Raji (cell line): ENCODE data around the gene HOXB5.

ENCODE experiments used
- POLR2A ChIP-seq: IDR thresholded peaks from 2 replicates; pipeline ENCODE4 v1.6.1; 2011; ENCODE audit warnings: low read depth, low read length, control low read depth; ENCODE audit not compliant: insufficient read depth

The HOXB5 gene

DNA sequence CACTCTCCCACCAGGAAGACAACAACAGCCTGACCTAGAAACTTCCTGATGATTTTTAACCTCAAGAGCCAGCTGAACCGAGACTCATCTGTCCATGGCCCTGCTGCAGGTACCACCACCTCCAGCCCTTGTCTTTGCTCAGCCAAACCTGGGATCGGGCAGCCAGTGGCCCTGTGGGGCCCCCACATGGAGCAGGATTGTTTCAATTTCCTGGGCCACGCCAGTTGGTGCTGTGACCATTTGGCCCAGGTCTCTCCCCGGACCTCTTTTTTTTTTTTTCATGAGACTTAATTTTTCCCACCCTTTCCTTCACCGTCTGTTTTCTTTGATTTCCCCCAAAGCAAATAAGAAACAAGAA lies 40.4 kb downstream of the HOXB5 start:
- TF ChIP-seq POLR2A = no peak

DNA sequence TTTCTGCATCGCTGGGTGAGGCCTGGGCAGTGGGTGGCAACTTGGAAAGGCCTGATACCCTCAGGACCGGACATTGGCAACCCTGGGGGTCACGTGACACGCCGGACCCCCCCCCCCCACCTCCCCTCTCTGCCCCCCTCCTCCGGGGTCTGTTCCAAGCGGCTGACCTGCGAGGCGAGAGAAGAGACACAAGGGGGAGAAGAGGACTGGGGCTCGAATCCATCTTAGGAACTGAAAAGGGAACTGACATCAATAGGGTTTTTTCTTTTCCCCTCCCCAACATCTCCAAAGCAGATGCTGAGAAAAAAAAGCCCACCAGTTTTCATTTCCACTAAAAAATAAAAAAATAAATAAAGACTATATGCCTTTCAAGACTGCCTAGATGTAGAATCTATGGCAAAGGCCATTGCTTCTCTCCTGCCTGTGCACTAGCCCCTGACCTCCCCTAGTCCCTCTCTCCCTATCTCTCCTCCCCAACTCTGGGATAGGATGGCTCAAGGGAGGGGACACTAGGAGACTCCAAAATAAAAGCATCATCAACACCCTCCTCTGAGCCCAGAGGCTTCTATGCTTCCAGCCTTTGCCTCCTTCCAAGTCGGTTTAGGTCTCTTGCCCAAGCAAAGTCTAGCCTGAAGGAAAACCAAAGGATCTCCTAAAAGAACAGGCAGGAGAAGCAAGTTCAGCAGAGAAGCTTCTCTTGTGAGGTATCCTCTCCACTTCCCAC lies 41.0 kb downstream of the HOXB5 start:
- no peak for TF ChIP-seq POLR2A

DNA sequence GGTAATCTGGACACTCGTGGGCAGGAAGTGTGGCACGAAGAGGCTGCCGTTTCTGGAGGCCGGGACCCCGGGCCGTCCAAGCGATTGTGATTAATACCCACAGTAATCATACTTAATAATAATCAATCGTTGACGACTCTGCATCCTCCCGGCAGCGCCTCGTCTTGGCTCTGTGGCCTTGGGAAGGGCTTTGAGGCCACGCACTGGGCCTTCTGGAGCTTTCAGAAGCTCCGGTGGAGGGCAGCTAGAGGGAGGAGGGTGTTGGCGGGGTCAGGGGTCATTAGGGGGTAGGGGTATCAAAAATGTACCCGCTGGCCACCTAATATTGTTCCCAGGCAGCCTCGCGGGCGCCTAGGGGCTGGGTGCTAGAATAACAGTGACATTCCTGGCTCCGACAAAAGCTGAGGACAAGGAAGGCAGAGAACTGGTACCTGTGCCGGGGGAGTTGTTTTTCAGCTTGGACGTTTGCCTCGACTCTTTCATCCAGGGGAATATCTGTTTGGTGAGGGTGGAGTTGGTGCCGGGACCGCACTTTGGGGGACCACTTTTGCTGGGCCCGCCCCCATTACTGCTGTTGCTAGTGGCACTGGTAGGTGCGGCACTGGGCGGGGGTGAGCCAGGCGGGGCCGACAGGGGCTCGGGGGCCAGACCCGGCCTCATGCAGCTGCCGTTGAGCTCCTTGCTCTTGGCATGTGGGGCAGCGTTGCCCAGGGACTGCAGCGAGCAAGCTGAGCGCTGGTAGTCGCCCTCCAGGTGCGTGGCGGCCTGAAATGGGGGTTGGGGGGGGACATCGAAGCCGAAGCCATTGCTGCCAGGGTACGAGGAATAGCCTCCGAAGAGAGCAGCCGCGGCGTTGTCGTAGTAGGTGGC lies 41.7 kb downstream of the HOXB5 start:
- no peak for TF ChIP-seq POLR2A

DNA sequence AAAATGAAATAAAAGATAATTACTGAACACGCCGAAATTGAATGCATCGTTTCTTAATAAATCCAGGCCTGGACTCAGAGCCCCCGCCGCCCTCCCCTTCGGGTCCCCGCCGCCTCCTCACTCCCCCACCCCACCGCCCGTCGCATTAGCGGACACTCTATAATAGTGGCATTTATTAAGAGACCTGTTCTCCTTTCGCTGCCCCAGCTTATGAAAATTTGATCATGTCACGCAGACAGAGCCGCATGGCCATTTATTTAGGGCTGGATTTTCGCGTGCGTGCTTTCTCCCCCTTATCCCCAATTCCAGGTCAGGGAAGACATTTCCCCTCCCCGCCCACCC lies 42.4 kb downstream of the HOXB5 start:
- no peak for TF ChIP-seq POLR2A

DNA sequence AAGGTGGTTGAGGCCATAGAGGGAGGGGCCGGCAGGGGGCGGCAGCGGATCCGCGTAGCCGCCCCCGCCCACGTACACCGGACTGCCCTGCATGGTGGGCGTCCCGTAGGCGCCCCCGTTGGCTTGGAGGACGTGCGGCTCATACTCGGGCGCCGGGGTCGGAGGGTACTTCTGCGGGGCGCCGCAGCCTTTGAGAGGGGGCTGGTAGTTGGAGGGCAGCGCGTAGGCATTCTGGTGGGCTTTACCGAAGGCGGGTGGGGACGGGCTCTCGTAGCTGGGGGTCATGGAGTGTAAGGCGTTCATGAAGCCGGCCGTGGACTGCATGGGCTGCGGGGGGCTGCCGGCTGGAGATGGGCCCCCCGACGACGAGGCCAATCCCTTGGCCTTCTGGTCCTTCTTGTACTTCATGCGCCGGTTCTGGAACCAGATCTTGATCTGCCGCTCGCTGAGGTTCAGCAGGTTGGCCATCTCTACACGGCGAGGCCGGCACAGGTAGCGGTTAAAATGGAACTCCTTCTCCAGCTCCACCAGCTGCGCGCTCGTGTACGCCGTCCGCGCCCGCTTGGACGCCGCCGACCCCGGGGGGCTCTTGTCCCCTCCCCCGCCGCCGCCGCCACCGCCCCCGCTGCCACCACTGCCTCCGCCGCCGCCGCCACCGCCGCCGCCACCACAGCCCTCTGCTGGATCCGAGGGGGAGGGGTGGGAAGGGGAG lies 42.9 kb downstream of the HOXB5 start:
- no peak for TF ChIP-seq POLR2A

DNA sequence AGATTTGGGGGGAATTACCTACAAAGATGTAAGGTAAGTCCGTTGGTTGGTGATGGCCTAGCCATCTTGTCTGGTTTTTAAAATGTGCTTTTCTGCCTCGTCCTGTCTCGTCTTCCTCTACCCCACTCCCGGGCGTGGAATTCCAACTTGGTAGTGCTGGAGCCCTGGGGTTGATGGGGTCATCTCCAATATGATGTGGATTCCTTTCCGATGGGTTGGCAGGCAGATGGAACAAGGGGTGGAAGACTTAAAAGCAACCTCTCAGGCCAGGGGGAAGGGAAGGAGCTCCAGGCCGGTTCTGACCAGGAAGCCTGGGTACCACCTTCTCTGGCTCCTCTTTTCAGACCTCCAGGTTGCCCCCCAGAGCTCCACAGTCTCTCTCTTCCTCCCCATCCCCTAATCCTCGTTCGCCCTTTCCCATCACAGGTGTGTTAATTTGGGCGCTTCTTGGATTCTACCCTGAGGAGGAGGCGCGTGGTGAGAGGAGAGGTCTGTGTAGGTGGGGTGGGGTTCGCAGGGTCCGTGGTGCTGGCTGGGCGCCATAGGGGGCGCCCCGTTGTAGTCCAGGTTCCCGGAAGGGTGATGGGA lies 43.6 kb downstream of the HOXB5 start:
- no peak for TF ChIP-seq POLR2A

DNA sequence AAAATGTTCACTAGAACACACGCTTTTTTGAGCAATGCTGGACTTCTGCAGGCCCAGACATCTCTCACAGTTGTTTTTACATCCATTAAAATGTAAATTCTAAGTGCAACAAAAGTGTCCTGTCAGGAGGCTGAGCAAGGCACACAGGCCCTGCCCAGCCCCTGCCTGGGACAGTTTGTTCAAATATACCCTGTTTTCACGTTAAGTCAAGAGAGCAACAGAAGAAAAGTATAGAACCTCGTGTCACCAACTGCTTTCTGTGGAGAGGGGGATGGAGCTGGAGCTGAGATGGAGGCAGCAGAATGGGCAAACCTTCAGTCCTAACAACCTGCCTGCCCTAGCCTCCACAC lies 44.3 kb downstream of the HOXB5 start:
- no peak for TF ChIP-seq POLR2A

DNA sequence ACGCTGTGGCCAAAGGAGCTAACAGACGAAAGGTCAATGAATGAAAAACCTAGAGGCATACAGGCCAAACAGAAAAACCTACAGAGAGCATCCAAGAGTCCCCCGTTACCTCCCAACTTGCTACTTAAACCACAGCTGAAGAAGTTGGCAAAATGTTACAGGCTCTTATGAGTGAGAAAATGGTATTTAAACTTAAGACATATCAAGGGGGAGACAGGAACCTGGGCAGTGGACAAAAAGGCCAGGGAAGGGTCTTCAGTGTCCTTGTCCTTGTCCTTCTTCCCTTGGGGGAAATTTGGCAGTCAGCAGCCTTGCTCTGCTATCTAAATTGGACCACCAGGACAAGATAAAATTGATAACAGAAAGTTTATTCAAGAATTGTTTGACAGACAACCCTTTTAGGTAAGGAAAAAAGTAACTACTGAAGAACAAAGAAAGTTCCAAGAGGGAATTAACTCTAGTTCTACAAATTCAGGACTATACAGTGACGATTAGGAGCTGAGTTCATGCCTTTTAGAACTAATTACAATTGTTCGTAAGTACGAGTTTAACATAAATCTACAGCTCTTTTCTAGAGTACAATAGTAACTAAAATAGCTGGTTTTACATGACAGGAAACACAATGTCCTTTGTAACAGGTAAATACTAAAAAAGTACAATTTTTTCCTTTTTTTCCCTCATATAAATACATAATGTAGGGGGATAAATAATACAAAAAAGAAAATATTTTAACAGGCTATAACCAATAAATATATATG lies 44.9 kb downstream of the HOXB5 start:
- TF ChIP-seq POLR2A = no peak

DNA sequence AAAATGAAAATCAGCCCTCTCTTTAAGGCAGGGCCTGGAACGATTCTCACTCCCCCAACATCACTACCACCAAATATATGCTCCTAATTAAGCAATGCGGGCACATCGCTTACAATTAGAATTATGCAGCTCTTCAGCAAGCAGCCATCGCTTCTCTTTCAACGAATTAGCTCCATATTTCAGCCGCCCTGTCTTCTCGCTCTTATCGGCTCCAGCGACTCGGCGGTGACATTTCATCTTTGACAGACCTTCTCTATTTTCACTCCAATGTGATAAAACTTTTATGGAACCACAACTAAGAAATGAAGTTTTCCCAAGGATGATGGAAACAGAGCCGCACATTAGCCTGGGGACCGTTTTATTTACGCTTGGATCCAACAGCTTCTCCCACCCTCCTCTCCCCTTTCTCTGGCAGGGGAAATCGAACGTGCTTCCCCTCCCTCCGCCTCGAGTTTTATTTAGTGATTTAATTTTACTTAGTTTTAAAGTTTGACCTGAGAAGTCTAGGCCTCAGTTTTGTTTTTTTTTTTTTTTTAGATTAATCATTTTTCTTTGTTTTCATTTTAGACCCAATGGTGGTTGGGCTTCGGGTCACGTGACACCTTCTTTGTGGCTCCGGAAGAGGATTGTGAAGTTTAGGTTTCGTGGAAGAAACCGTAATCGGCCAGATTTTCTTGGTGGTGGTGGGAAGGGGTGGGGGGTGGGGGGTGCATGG lies 45.6 kb downstream of the HOXB5 start:
- no peak for TF ChIP-seq POLR2A

DNA sequence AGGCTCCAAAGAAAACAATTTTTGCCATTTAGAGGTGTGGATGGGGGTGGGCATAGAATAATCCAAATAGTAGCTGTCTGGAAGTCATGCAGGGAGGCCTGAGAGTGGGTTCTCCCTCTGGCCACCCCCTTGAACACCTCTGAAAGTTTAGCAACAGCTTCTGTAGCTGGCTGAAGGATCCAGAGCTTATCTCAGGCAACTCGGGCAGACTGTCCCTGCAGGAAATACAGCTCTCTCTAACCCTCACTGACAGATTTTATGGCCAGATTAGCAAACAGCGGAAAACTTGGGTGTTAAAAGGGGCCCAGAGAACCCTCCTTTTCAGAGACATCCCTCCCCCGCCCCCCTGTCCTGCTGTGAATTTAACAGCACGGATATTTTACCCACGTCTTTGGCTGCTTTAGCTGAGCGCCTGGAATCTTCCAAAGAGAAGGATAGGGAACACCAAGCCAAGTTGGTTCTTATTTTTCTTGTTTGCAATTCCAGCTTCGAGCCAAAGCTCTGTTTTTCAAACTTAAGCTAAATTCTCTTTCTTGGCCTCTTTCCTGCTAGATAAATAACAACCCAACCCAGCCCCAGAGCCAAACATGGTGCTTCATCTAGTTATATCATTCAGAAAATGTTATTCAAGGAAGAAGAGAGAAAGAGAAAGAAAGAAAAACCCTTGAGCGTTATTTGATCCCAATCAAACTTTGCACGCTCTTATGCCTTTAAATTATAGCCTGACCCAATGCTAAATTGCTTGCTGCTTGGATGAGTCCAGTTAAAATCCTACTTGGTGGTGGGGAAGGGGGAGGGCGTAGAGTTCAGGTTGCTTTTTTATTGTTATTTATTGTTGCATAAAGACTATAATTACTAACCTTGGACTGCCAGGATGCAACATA lies 46.4 kb downstream of the HOXB5 start:
- TF ChIP-seq POLR2A = no peak

DNA sequence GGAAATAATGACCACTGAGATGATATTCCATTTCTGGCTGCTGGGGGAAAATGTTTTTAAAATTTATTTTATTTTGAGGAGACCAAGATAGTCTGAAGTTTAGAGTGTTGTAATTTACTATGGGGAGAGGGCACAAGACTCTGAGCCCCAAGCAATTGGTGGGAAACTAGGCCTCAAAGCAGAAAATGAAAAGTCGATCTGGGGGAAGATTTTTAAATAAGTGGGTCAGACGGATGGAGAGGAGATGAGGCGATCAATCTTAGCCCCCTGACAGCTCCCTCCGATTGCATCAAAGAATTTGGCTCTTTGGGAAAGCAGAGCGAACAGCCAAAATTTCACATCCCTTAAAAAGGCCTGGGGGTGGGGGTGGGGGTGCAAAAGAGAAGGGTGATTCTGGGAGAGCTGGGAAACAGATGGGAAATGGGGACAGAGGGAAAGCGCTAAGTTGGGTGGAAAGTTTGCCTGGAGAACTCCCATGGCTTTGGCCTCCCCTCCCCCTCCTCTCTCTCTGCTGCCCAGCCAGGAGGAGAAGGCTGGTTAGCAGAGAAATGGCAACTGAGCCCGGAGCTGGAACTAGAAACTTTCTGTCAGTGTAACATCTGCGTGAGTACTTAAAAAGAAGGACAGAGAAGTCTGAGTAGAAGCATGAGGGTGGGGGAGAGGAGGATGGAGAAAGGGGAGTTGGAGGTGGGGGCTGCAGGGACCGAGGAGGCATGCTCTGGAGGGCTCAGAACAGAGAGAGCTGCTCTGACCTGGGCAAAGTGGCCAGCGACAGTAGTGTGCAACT lies 47.2 kb downstream of the HOXB5 start:
- TF ChIP-seq POLR2A = no peak

DNA sequence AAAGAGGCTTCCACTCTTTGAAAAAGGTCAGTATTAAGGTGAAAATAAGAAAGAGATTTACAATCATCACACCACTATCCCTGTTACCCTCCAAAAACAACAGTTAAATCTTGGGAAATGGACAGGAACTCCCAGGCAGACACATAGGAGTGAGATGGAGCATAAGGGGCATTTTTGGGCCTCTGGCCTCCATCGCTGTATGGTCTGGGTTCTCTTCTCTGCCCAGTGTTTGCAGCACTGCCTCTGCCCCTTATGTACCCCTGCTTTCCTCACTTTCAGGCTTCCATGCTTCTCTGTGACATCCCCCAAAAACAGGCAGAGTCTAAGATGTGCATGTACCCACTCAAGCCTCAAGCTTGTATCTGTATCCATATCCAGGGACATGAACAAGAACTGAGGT lies 48.0 kb downstream of the HOXB5 start:
- TF ChIP-seq POLR2A = no peak

DNA sequence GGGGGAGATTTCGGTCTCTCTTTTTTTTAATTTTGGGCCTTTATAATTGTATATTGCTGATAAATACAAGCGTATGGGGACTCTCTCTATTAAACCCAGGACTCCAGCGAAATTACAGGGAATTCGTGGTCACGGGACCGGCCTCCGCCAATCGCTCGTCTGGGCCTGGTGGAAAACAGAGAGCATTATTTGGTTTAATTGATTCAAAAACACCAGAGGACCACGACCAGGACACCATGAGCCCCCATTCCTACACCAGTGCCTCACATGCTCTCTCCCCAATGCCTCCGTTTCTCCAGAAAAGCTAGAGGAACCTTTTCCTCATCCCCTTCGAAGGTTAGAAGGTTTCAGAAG lies 48.6 kb downstream of the HOXB5 start, which contains the start of gene HOXB2:
Gene HOXB2 (minus strand): TSS at position 88 of the 354 bp plus-strand sequence. CDS start 198 bp downstream, outside the sequence.
- no peak for TF ChIP-seq POLR2A
